Neural cell (in vitro differentiated cells): ENCODE data around the gene INMT. TPM values are rescaled to one million over a fixed set of nuclear protein-coding genes. Genes with fewer than 3 reads are reported as not detected.
"Not testable (repeated sequence)": the region's sequence is repeated elsewhere in the genome, so short reads cannot be mapped to it uniquely, and the experiment has no call there.

Source experiments
- H2AFZ ChIP-seq: fragments of 200-600, 300-800 bp; sonication (generic), shearing (Covaris generic); 2 replicates; pipeline ENCODE4 v1.6.0; 2014; ENCODE audit warnings: low read depth, mild to moderate bottlenecking, antibody characterized with exemption, low read length, moderate library complexity
- H3F3A ChIP-seq: fragments of 200-600 bp; shearing (Covaris generic); 2 replicates; pipeline ENCODE4 v1.6.1; 2016; ENCODE audit warnings: mild to moderate bottlenecking, moderate library complexity, mixed read lengths, antibody characterized with exemption, low read length; ENCODE audit not compliant: insufficient read depth, poor library complexity, severe bottlenecking
- H3K27ac ChIP-seq: fragments of 200-600, 300-800 bp; sonication (generic), shearing (Covaris generic); 2 replicates; pipeline ENCODE4 v1.5.1; 2014; ENCODE audit warnings: mild to moderate bottlenecking, low read length, moderate library complexity
- H3K27me3 ChIP-seq: fragments of 300-800, 200-600 bp; sonication (generic), shearing (Covaris generic); 2 replicates; pipeline ENCODE4 v1.6.0; 2014; ENCODE audit warnings: mild to moderate bottlenecking, low read depth, low read length, moderate library complexity; ENCODE audit not compliant: insufficient read depth
- H3K36me3 ChIP-seq: fragments of 300-800, 200-600 bp; sonication (generic), shearing (Covaris generic); 2 replicates; pipeline ENCODE4 v1.5.1; 2014; ENCODE audit warnings: mild to moderate bottlenecking, antibody characterized with exemption, low read length, moderate library complexity; ENCODE audit not compliant: insufficient read depth
- H3K4me2 ChIP-seq: fragments of 300-800, 200-600 bp; sonication (generic), shearing (Covaris generic); 2 replicates; pipeline ENCODE4 v1.6.0; 2014; ENCODE audit warnings: mild to moderate bottlenecking, low read length
- H3K4me3 ChIP-seq: fragments of 300-800, 200-600 bp; sonication (generic), shearing (Covaris generic); 2 replicates; pipeline ENCODE4 v1.5.1; 2014; ENCODE audit warnings: mild to moderate bottlenecking, low read length, moderate library complexity
- H3K79me2 ChIP-seq: fragments of 200-600 bp; shearing (Covaris generic); replicated peaks from 2 replicates; pipeline ENCODE4 v1.6.0; 2014; ENCODE audit warnings: mild to moderate bottlenecking, low read length, moderate library complexity; ENCODE audit not compliant: insufficient read depth
- H3K9ac ChIP-seq: fragments of 300-800, 200-600 bp; sonication (generic), shearing (Covaris generic); 2 replicates; pipeline ENCODE4 v1.6.1; 2016; ENCODE audit warnings: mild to moderate bottlenecking, low read length, mixed read lengths
- H3K9me2 ChIP-seq: fragments of 200-600 bp; shearing (Covaris generic); 2 replicates; pipeline ENCODE4 v1.6.1; 2016; ENCODE audit warnings: mild to moderate bottlenecking, low read length, mixed read lengths; ENCODE audit not compliant: insufficient read depth
- H3K9me3 ChIP-seq: fragments of 200-600, 300-800 bp; sonication (generic), shearing (Covaris generic); 2 replicates; pipeline ENCODE4 v1.6.1; 2016; ENCODE audit warnings: mild to moderate bottlenecking, mixed run types, low read length, moderate library complexity, mixed read lengths
- H4K20me1 ChIP-seq: fragments of 200-600 bp; shearing (Covaris generic); 2 replicates; pipeline ENCODE4 v1.6.1; 2016; ENCODE audit warnings: mild to moderate bottlenecking, mixed run types; ENCODE audit not compliant: insufficient read depth
- CTCF ChIP-seq: fragments of 450-650 bp; IDR thresholded peaks from 2 replicates; pipeline ENCODE4 v1.5.1; 2014; ENCODE audit warnings: antibody characterized with exemption, mild to moderate bottlenecking, moderate library complexity; ENCODE audit not compliant: poor library complexity, severe bottlenecking
- EP300 ChIP-seq: fragments of 450-650 bp; conservative IDR thresholded peaks from 2 replicates; pipeline ENCODE4 v1.6.1; 2014; ENCODE audit warnings: antibody characterized with exemption, mild to moderate bottlenecking, moderate library complexity; ENCODE audit not compliant: poor library complexity, severe bottlenecking
- EZH2 ChIP-seq: fragments of 200-600, 300-800 bp; shearing (Covaris generic), sonication (generic); IDR thresholded peaks from 2 replicates; pipeline ENCODE4 v1.6.1; 2014; ENCODE audit warnings: antibody characterized with exemption, low read length, borderline replicate concordance, mild to moderate bottlenecking; ENCODE audit not compliant: insufficient read depth, poor library complexity, severe bottlenecking
- MXI1 ChIP-seq: fragments of 450-650 bp; conservative IDR thresholded peaks from 2 replicates; pipeline ENCODE4 v1.6.1; 2014; ENCODE audit warnings: antibody characterized with exemption, mild to moderate bottlenecking; ENCODE audit not compliant: poor library complexity, severe bottlenecking
- POLR2AphosphoS5 ChIP-seq: IDR thresholded peaks from 2 replicates; pipeline ENCODE4 v1.6.1; 2012
- RAD21 ChIP-seq: fragments of 450-650 bp; conservative IDR thresholded peaks from 2 replicates; pipeline ENCODE4 v1.6.1; 2014; ENCODE audit warnings: antibody characterized with exemption, mild to moderate bottlenecking, moderate library complexity
- REST ChIP-seq: IDR thresholded peaks from 2 replicates; pipeline ENCODE4 v1.6.1; 2012; ENCODE audit warnings: borderline replicate concordance
- SMC3 ChIP-seq: fragments of 450-650 bp; conservative IDR thresholded peaks from 2 replicates; pipeline ENCODE4 v1.6.1; 2014; ENCODE audit warnings: antibody characterized with exemption, mild to moderate bottlenecking, moderate library complexity; ENCODE audit not compliant: poor library complexity
- TAF1 ChIP-seq: IDR thresholded peaks from 2 replicates; pipeline ENCODE4 v1.6.1; 2012; ENCODE audit warnings: low read depth
- polyA plus RNA-seq: library from polyadenylated mRNA; depleted of rRNA; stranded (reverse); fragments of >200 nt; gene quantifications from 2 replicates; pipeline ENCODE4 v1.2.3, GENCODE V29; 2014

INMT gene
- polyA plus RNA-seq, 1 donor from 2014 or later, result 0.66 TPM

DNA sequence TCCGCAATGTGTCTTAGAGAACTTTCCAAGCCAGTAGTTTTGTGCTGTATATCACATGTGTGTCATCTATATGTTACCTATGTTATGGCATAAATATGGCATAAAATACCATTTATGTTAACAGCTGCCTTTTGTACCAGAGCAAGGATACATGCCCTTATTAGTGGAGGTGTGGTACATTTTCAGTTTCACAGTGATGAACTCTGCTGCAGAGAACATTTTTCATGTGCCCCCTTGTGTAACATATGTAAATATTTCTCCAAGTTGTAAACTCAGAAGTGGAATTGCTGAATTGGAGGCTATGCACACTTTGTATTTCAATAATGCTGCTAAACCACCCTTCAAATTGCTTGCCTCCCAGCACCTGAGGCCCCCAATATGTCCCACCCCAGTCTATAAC is 37.8 kb upstream of the INMT start:
- Histone ChIP-seq H3K27ac (no peak overlapping the region), H3K4me2 (no peak overlapping the region), H3K36me3 (no peaks in the 10 kb centered on the region), H3K9me3 (no peaks in the 10 kb centered on the region), H2AFZ (no peak overlapping the region), H3K27me3 (no peaks in the 10 kb centered on the region), H3K9me2 (no peaks in the 10 kb centered on the region), H3K79me2 (no peaks in the 10 kb centered on the region), H4K20me1 (no peaks in the 10 kb centered on the region), H3F3A (no peaks in the 10 kb centered on the region), H3K4me3 (no peak overlapping the region), H3K9ac (no peak overlapping the region)
- TF ChIP-seq EP300, result no peak
- no peak for TF ChIP-seq POLR2AphosphoS5
- TF ChIP-seq EZH2, result no peak
- TF ChIP-seq TAF1, result no peak
- TF ChIP-seq RAD21, result no peak
- TF ChIP-seq MXI1, result no peak
- no peak for TF ChIP-seq CTCF
- no peak for TF ChIP-seq REST
- TF ChIP-seq SMC3, result no peak

DNA sequence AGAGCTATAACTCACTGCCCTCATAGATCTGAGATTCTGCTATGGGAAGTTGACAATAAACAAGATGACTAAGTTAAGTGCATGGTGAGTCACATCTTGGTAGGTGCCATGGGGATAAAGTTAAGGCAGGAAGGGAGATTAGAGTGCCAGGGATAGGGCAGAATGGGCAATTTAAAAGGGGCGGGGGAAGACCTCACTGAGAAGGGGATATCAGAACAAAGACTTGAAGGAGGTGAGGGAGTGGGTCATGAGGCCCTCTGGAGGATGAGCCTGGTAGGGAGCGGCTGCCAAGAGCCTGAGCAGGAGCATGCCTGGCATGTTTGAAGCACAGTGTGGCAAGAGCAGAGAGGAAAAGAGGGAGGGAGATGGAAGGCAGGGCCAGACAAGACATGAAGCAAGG is 34.8 kb upstream of the INMT start:
- H4K20me1 ChIP-seq, result no peaks in the 10 kb centered on the region
- H3K9me2 ChIP-seq, result no peaks in the 10 kb centered on the region
- H3K36me3 ChIP-seq, result no peaks in the 10 kb centered on the region
- no peaks in the 10 kb centered on the region for H3K27me3 ChIP-seq
- no peak overlapping the region for H3K9ac ChIP-seq
- H3K27ac ChIP-seq, result no peak overlapping the region
- TF ChIP-seq EZH2, result no peak
- TF ChIP-seq RAD21, result no peak
- no peak for TF ChIP-seq EP300
- no peak for TF ChIP-seq POLR2AphosphoS5
- no peak for TF ChIP-seq REST
- TF ChIP-seq TAF1, result no peak
- TF ChIP-seq MXI1, result no peak
- no peak for TF ChIP-seq SMC3
- no peak for TF ChIP-seq CTCF
- no peaks in the 10 kb centered on the region for H3F3A ChIP-seq
- H2AFZ ChIP-seq, result no peak overlapping the region
- no peak overlapping the region for H3K4me2 ChIP-seq
- H3K9me3 ChIP-seq, result no peaks in the 10 kb centered on the region
- H3K4me3 ChIP-seq, result no peak overlapping the region
- H3K79me2 ChIP-seq, result no peaks in the 10 kb centered on the region

- not testable (repeated sequence) for H3K9me3 ChIP-seq, H3K27ac ChIP-seq, H3K9me2 ChIP-seq, H3F3A ChIP-seq, H3K27me3 ChIP-seq, H3K4me3 ChIP-seq, H3K79me2 ChIP-seq, H3K9ac ChIP-seq, H3K36me3 ChIP-seq, H2AFZ ChIP-seq, H3K4me2 ChIP-seq, H4K20me1 ChIP-seq
These were observed 32.5 kb upstream of the INMT start for GRCh38 chr7:30719434-30719833.
